ENCODE data around the gene ADTRP.
"Not testable (repeated sequence)": the region's sequence is repeated elsewhere in the genome, so short reads cannot be mapped to it uniquely, and the experiment has no call there.

The ADTRP gene

GRCh38 chr6:11810039-11810541 is 31.5 kb upstream of the ADTRP start:
- H3K36me3 Mint-ChIP-seq: no peaks in the 10 kb centered on the region
- peaks cover 23% of the 10 kb centered on the region for H3K27me3 Mint-ChIP-seq
- no peak overlapping the region for H3K4me3 Mint-ChIP-seq
- ATAC-seq: no peak
- H3K27ac Mint-ChIP-seq: no peak overlapping the region
- peaks cover 2% of the 10 kb centered on the region for H3K9me3 Mint-ChIP-seq
- H3K4me1 Mint-ChIP-seq: peaks cover 29% of the 10 kb centered on the region

- ATAC-seq: no peak
- Mint-ChIP-seq H3K9me3 (peaks cover 2% of the 10 kb centered on the region), H3K36me3 (no peaks in the 10 kb centered on the region), H3K4me3 (no peak overlapping the region), H3K27ac (no peak overlapping the region), H3K27me3 (peaks cover 33% of the 10 kb centered on the region), H3K4me1 (peaks cover 15% of the 10 kb centered on the region)
Observed at GRCh38 chr6:11808054-11808453, 29.5 kb upstream of the ADTRP start.

GRCh38 chr6:11806561-11807317 is 28.1 kb upstream of the ADTRP start:
- Mint-ChIP-seq H3K4me3 (no peak overlapping the region), H3K9me3 (peaks cover 2% of the 10 kb centered on the region), H3K36me3 (no peaks in the 10 kb centered on the region), H3K27me3 (peaks cover 33% of the 10 kb centered on the region), H3K4me1 (peaks cover 10% of the 10 kb centered on the region), H3K27ac (peak overlapping the region; percentile 6)
- ATAC-seq: peak; percentile 24

- H3K4me3 Mint-ChIP-seq: no peak overlapping the region
- H3K4me1 Mint-ChIP-seq: peaks cover 5% of the 10 kb centered on the region
- H3K36me3 Mint-ChIP-seq: no peaks in the 10 kb centered on the region
- peaks cover 33% of the 10 kb centered on the region for H3K27me3 Mint-ChIP-seq
- no peak for ATAC-seq
- peaks cover 2% of the 10 kb centered on the region for H3K9me3 Mint-ChIP-seq
- H3K27ac Mint-ChIP-seq: peak overlapping the region; percentile 27
Observed at GRCh38 chr6:11805259-11806053, 26.9 kb upstream of the ADTRP start.

- no peak for ATAC-seq
- Mint-ChIP-seq H3K27me3 (peaks cover 33% of the 10 kb centered on the region), H3K27ac (peak overlapping the region; percentile 27), H3K4me3 (no peak overlapping the region), H3K9me3 (peaks cover 2% of the 10 kb centered on the region), H3K4me1 (peaks cover 5% of the 10 kb centered on the region), H3K36me3 (no peaks in the 10 kb centered on the region)
Observed at GRCh38 chr6:11804701-11805100, 26.1 kb upstream of the ADTRP start.

- no peak for ATAC-seq
- no peaks in the 10 kb centered on the region for H3K36me3 Mint-ChIP-seq
- H3K27me3 Mint-ChIP-seq: peaks cover 31% of the 10 kb centered on the region
- peaks cover 5% of the 10 kb centered on the region for H3K4me1 Mint-ChIP-seq
- no peak overlapping the region for H3K27ac Mint-ChIP-seq
- no peak overlapping the region for H3K4me3 Mint-ChIP-seq
- H3K9me3 Mint-ChIP-seq: peaks cover 2% of the 10 kb centered on the region
Observed at GRCh38 chr6:11804135-11804534, 25.5 kb upstream of the ADTRP start.

- Mint-ChIP-seq H3K4me3 (no peak overlapping the region), H3K27ac (no peak overlapping the region), H3K27me3 (peaks cover 26% of the 10 kb centered on the region), H3K36me3 (no peaks in the 10 kb centered on the region), H3K4me1 (peaks cover 5% of the 10 kb centered on the region), H3K9me3 (no peaks in the 10 kb centered on the region)
- no peak for ATAC-seq
Observed at GRCh38 chr6:11803591-11803971, 25.0 kb upstream of the ADTRP start.

- H3K27ac Mint-ChIP-seq: no peak overlapping the region
Observed at GRCh38 chr6:11802886-11803590, 24.4 kb upstream of the ADTRP start.

GRCh38 chr6:11800531-11800930 is 21.9 kb upstream of the ADTRP start:
- H3K27me3 Mint-ChIP-seq: peaks cover 14% of the 10 kb centered on the region
- not testable (repeated sequence) for H3K27ac Mint-ChIP-seq

More at GRCh38 chr6:11802886-11803590, 24.4 kb upstream of the ADTRP start:
- ATAC-seq: no peak
- Mint-ChIP-seq H3K9me3 (no peaks in the 10 kb centered on the region), H3K36me3 (no peaks in the 10 kb centered on the region), H3K4me3 (no peak overlapping the region), H3K27me3 (peaks cover 24% of the 10 kb centered on the region), H3K4me1 (peaks cover 5% of the 10 kb centered on the region)

GRCh38 chr6:11798538-11798937 is 19.9 kb upstream of the ADTRP start:
- no peaks in the 10 kb centered on the region for H3K27me3 Mint-ChIP-seq
- ATAC-seq: no peak
- no peaks in the 10 kb centered on the region for H3K9me3 Mint-ChIP-seq
- H3K27ac Mint-ChIP-seq: no peak overlapping the region
- H3K36me3 Mint-ChIP-seq: no peaks in the 10 kb centered on the region
- no peaks in the 10 kb centered on the region for H3K4me1 Mint-ChIP-seq
- no peak overlapping the region for H3K4me3 Mint-ChIP-seq

More at GRCh38 chr6:11800531-11800930, 21.9 kb upstream of the ADTRP start:
- not testable (repeated sequence) for H3K4me1 Mint-ChIP-seq, H3K4me3 Mint-ChIP-seq, H3K36me3 Mint-ChIP-seq, H3K9me3 Mint-ChIP-seq
- ATAC-seq: peak; percentile 34

- Mint-ChIP-seq H3K4me1 (no peaks in the 10 kb centered on the region), H3K27ac (no peak overlapping the region), H3K4me3 (no peak overlapping the region), H3K27me3 (no peaks in the 10 kb centered on the region), H3K9me3 (peaks cover 2% of the 10 kb centered on the region), H3K36me3 (peaks cover 2% of the 10 kb centered on the region)
- no peak for ATAC-seq
Observed at GRCh38 chr6:11798096-11798495, 19.5 kb upstream of the ADTRP start.

GRCh38 chr6:11796829-11797228 is 18.2 kb upstream of the ADTRP start:
- ATAC-seq: no peak
- H3K36me3 Mint-ChIP-seq: peaks cover 7% of the 10 kb centered on the region
- no peak overlapping the region for H3K27ac Mint-ChIP-seq
- H3K4me1 Mint-ChIP-seq: no peaks in the 10 kb centered on the region
- no peaks in the 10 kb centered on the region for H3K27me3 Mint-ChIP-seq
- no peak overlapping the region for H3K4me3 Mint-ChIP-seq
- peaks cover 5% of the 10 kb centered on the region for H3K9me3 Mint-ChIP-seq

GRCh38 chr6:11795403-11795802 is 16.8 kb upstream of the ADTRP start:
- Mint-ChIP-seq H3K27ac (no peak overlapping the region), H3K36me3 (peaks cover 7% of the 10 kb centered on the region), H3K9me3 (peaks cover 5% of the 10 kb centered on the region), H3K4me3 (no peak overlapping the region), H3K4me1 (no peaks in the 10 kb centered on the region), H3K27me3 (no peaks in the 10 kb centered on the region)
- no peak for ATAC-seq

- no peak overlapping the region for H3K27ac Mint-ChIP-seq
- H3K27me3 Mint-ChIP-seq: no peaks in the 10 kb centered on the region
- no peaks in the 10 kb centered on the region for H3K4me1 Mint-ChIP-seq
- H3K4me3 Mint-ChIP-seq: no peak overlapping the region
- peaks cover 7% of the 10 kb centered on the region for H3K36me3 Mint-ChIP-seq
- no peak for ATAC-seq
- peaks cover 5% of the 10 kb centered on the region for H3K9me3 Mint-ChIP-seq
Observed at GRCh38 chr6:11793277-11793676, 14.7 kb upstream of the ADTRP start.
